GM18909 (cell line): ENCODE results near the gene MFSD6L.
A peak's percentile ranks its signal among the peaks of the same experiment; 100 is the strongest.
"Not testable (repeated sequence)": the region's sequence is repeated elsewhere in the genome, so short reads cannot be mapped to it uniquely, and the experiment has no call there.

Experiments used
- ATAC-seq: cut with Tn5 transposase; IDR thresholded peaks from one replicate; pipeline ENCODE4 v1.9.1; 2021; ENCODE audit warnings: mild to moderate bottlenecking; ENCODE audit not compliant: unreplicated experiment, poor library complexity

MFSD6L gene

GRCh38 chr17:8826808-8827435 lies 27.8 kb upstream of the MFSD6L start:
- no peak for ATAC-seq

- no peak for ATAC-seq
These were observed 26.6 kb upstream of the MFSD6L start for GRCh38 chr17:8825802-8826201.

GRCh38 chr17:8823279-8823678 lies 24.1 kb upstream of the MFSD6L start:
- no peak for ATAC-seq

- no peak for ATAC-seq
These were observed 23.4 kb upstream of the MFSD6L start for GRCh38 chr17:8822401-8823035.

GRCh38 chr17:8821446-8822105 lies 22.4 kb upstream of the MFSD6L start:
- ATAC-seq, result no peak

GRCh38 chr17:8820311-8821010 lies 21.3 kb upstream of the MFSD6L start:
- no peak for ATAC-seq

- ATAC-seq, result no peak
These were observed 19.6 kb upstream of the MFSD6L start for GRCh38 chr17:8818654-8819330.

- ATAC-seq, result no peak
These were observed 18.9 kb upstream of the MFSD6L start for GRCh38 chr17:8818047-8818446.

- ATAC-seq, result peak; percentile 93
These were observed 7.9 kb upstream of the MFSD6L start for GRCh38 chr17:8806926-8807550.

GRCh38 chr17:8806253-8806925 lies 7.2 kb upstream of the MFSD6L start:
- no peak for ATAC-seq

GRCh38 chr17:8805396-8805795 lies 6.2 kb upstream of the MFSD6L start:
- ATAC-seq, result not testable (repeated sequence)

- no peak for ATAC-seq
These were observed 4.6 kb upstream of the MFSD6L start for GRCh38 chr17:8803531-8804420.

GRCh38 chr17:8801135-8801840 lies 2.1 kb upstream of the MFSD6L start:
- no peak for ATAC-seq

- ATAC-seq, result no peak
These were observed 1.5 kb upstream of the MFSD6L start for GRCh38 chr17:8800656-8801055.

- ATAC-seq, result no peak
These were observed 526 bp upstream of the MFSD6L start for GRCh38 chr17:8799570-8800212.

- ATAC-seq, result no peak
These were observed 854 bp downstream of the MFSD6L start for GRCh38 chr17:8798176-8798845.

- ATAC-seq, result no peak
These were observed 1.5 kb downstream of the MFSD6L start for GRCh38 chr17:8797621-8798175.
